ENCODE results near the gene CAMTA1.

Gene CAMTA1

GRCh38 chr1:7127322-7128075 is 342.2 kb downstream of the CAMTA1 start:
- Histone ChIP-seq H3K4me1 (ENCODE audit: insufficient read depth, low read length) (no peaks in the 10 kb centered on the region), H3K4me2 (ENCODE audit: insufficient read depth, low read length) (no peak overlapping the region), H3K9me3 (ENCODE audit: insufficient read depth, low read length, severe bottlenecking) (no peaks in the 10 kb centered on the region), H3K79me2 (ENCODE audit: insufficient read depth, low read length) (no peaks in the 10 kb centered on the region), H3K27ac (ENCODE audit: low read length) (no peak overlapping the region), H4K20me1 (ENCODE audit: insufficient read depth, low read length) (peaks cover 6% of the 10 kb centered on the region; the same call in 1 of the 2 replicates), H2AFZ (ENCODE audit: low read depth, low read length) (no peak overlapping the region), H3K9ac (ENCODE audit: low read depth, low read length) (no peak overlapping the region), H3K36me3 (ENCODE audit: insufficient read depth, low read length) (no peaks in the 10 kb centered on the region), H3K4me3 (ENCODE audit: low read depth in 1 of 2, low read length in 2 of 2) (no peak overlapping the region), H3K27me3 (ENCODE audit: insufficient read depth, low read length, poor library complexity) (no peaks in the 10 kb centered on the region)
- no peak for TF ChIP-seq CTCF (IDR thresholded peaks at IDR 0.05; ENCODE audit: borderline replicate concordance, extremely low read depth, low read length, poor library complexity, severe bottlenecking)
- no peak for TF ChIP-seq EZH2 (IDR thresholded peaks at IDR 0.05; ENCODE audit: borderline replicate concordance, low read depth, low read length, severe bottlenecking)
- ATAC-seq (ENCODE audit: insufficient read depth, low read depth) (no peak), DNase-seq (no peak)

GRCh38 chr1:7128293-7128692 is 343.0 kb downstream of the CAMTA1 start:
- no peak overlapping the region for H3K4me3 ChIP-seq (ENCODE audit: low read depth in 1 of 2, low read length in 2 of 2)
- TF ChIP-seq EZH2 (IDR thresholded peaks at IDR 0.05; ENCODE audit: borderline replicate concordance, low read depth, low read length, severe bottlenecking) (no peak), CTCF (IDR thresholded peaks at IDR 0.05; ENCODE audit: borderline replicate concordance, extremely low read depth, low read length, poor library complexity, severe bottlenecking) (no peak)
- H3K9ac ChIP-seq (ENCODE audit: low read depth, low read length) = no peak overlapping the region
- no peak overlapping the region for H3K4me2 ChIP-seq (ENCODE audit: insufficient read depth, low read length)
- H3K36me3 ChIP-seq (ENCODE audit: insufficient read depth, low read length) = no peaks in the 10 kb centered on the region
- no peak for ATAC-seq (ENCODE audit: insufficient read depth, low read depth)
- no peak overlapping the region for H2AFZ ChIP-seq (ENCODE audit: low read depth, low read length)
- H3K79me2 ChIP-seq (ENCODE audit: insufficient read depth, low read length) = no peaks in the 10 kb centered on the region
- no peaks in the 10 kb centered on the region for H3K27me3 ChIP-seq (ENCODE audit: insufficient read depth, low read length, poor library complexity)
- no peak for DNase-seq
- no peaks in the 10 kb centered on the region for H3K9me3 ChIP-seq (ENCODE audit: insufficient read depth, low read length, severe bottlenecking)
- H4K20me1 ChIP-seq (ENCODE audit: insufficient read depth, low read length) = peaks cover 6% of the 10 kb centered on the region; the same call in 1 of the 2 replicates
- H3K27ac ChIP-seq (ENCODE audit: low read length) = no peak overlapping the region
- H3K4me1 ChIP-seq (ENCODE audit: insufficient read depth, low read length) = no peaks in the 10 kb centered on the region

GRCh38 chr1:7130127-7130526 is 344.9 kb downstream of the CAMTA1 start:
- Histone ChIP-seq H3K4me1 (ENCODE audit: insufficient read depth, low read length) (no peaks in the 10 kb centered on the region), H3K9ac (ENCODE audit: low read depth, low read length) (no peak overlapping the region), H3K79me2 (ENCODE audit: insufficient read depth, low read length) (no peaks in the 10 kb centered on the region), H3K27ac (ENCODE audit: low read length) (no peak overlapping the region), H3K36me3 (ENCODE audit: insufficient read depth, low read length) (no peaks in the 10 kb centered on the region), H3K4me2 (ENCODE audit: insufficient read depth, low read length) (no peak overlapping the region), H3K27me3 (ENCODE audit: insufficient read depth, low read length, poor library complexity) (no peaks in the 10 kb centered on the region), H4K20me1 (ENCODE audit: insufficient read depth, low read length) (no peaks in the 10 kb centered on the region), H3K9me3 (ENCODE audit: insufficient read depth, low read length, severe bottlenecking) (no peaks in the 10 kb centered on the region), H2AFZ (ENCODE audit: low read depth, low read length) (no peak overlapping the region), H3K4me3 (ENCODE audit: low read depth in 1 of 2, low read length in 2 of 2) (no peak overlapping the region)
- ATAC-seq (ENCODE audit: insufficient read depth, low read depth) = no peak
- TF ChIP-seq CTCF (IDR thresholded peaks at IDR 0.05; ENCODE audit: borderline replicate concordance, extremely low read depth, low read length, poor library complexity, severe bottlenecking) = no peak
- no peak for TF ChIP-seq EZH2 (IDR thresholded peaks at IDR 0.05; ENCODE audit: borderline replicate concordance, low read depth, low read length, severe bottlenecking)
- no peak for DNase-seq

All from DND-41 (cell line).